ENCODE results near the gene ABHD15. TPM values are rescaled to one million over a fixed set of nuclear protein-coding genes. Genes with fewer than 3 reads are reported as not detected.

Gene ABHD15
- total RNA-seq, 1 experiment from 2014 or later, result 9.0 TPM

GRCh38 chr17:29591146-29591736, 24.4 kb upstream of the ABHD15 start:
- Histone ChIP-seq H3K4me1 (ENCODE audit: low read length) (peaks cover 66% of the 10 kb centered on the region), H3K9me3 (ENCODE audit: low read length) (no peaks in the 10 kb centered on the region), H2AFZ (ENCODE audit: low read length) (peak overlapping the region; percentile 93), H3K9ac (ENCODE audit: low read length) (peak overlapping the region; percentile 97), H3K79me2 (ENCODE audit: low read length) (peaks cover 33% of the 10 kb centered on the region), H3K4me2 (ENCODE audit: low read depth, low read length, poor library complexity, severe bottlenecking) (peak overlapping the region; percentile 97), H3K27me3 (ENCODE audit: low read length) (no peaks in the 10 kb centered on the region), H3K36me3 (ENCODE audit: insufficient read depth, low read length) (no peaks in the 10 kb centered on the region), H4K20me1 (ENCODE audit: insufficient read depth, low read depth, low read length) (peaks cover 32% of the 10 kb centered on the region), H3K9me2 (replicated peaks; ENCODE audit: insufficient read depth, low read length) (no peaks in the 10 kb centered on the region), H3K27ac (ENCODE audit: low read length) (peak overlapping the region; percentile 89), H3K4me3 (ENCODE audit: low read length) (peak overlapping the region; percentile 94)
- peak; percentile 87 for DNase-seq

GRCh38 chr17:29590411-29591145, 23.7 kb upstream of the ABHD15 start:
- Histone ChIP-seq H3K27ac (ENCODE audit: low read length) (peak overlapping the region; percentile 89), H3K9ac (ENCODE audit: low read length) (peak overlapping the region; percentile 97), H2AFZ (ENCODE audit: low read length) (peak overlapping the region; percentile 93), H3K9me2 (replicated peaks; ENCODE audit: insufficient read depth, low read length) (no peaks in the 10 kb centered on the region), H3K36me3 (ENCODE audit: insufficient read depth, low read length) (no peaks in the 10 kb centered on the region), H4K20me1 (ENCODE audit: insufficient read depth, low read depth, low read length) (peaks cover 25% of the 10 kb centered on the region), H3K4me2 (ENCODE audit: low read depth, low read length, poor library complexity, severe bottlenecking) (peak overlapping the region; percentile 97), H3K27me3 (ENCODE audit: low read length) (no peaks in the 10 kb centered on the region), H3K4me1 (ENCODE audit: low read length) (peaks cover 72% of the 10 kb centered on the region), H3K9me3 (ENCODE audit: low read length) (no peaks in the 10 kb centered on the region), H3K4me3 (ENCODE audit: low read length) (peak overlapping the region; percentile 94), H3K79me2 (ENCODE audit: low read length) (peaks cover 40% of the 10 kb centered on the region)
- peak; percentile 93 for DNase-seq

- peak within 1 kb of the TSS; percentile 38 for H2AFZ ChIP-seq (ENCODE audit: low read length)
Observed at GRCh38 chr17:29589524-29590410, 22.9 kb upstream of the ABHD15 start, which contains the start of gene GIT1. TSS of gene GIT1 (minus strand) at chr17:29589648. CDS start at chr17:29589378, 270 bp downstream.

GRCh38 chr17:29588562-29589411, 21.9 kb upstream of the ABHD15 start:
- H3K4me3 ChIP-seq (ENCODE audit: low read length), result peak overlapping the region; percentile 99
- peaks cover 11% of the 10 kb centered on the region; the same call in 1 of the 2 replicates for H4K20me1 ChIP-seq (ENCODE audit: insufficient read depth, low read depth, low read length)
- H3K9me2 ChIP-seq (replicated peaks; ENCODE audit: insufficient read depth, low read length), result no peaks in the 10 kb centered on the region
- peak overlapping the region; percentile 95 for H3K9ac ChIP-seq (ENCODE audit: low read length)
- H3K4me1 ChIP-seq (ENCODE audit: low read length), result peaks cover 71% of the 10 kb centered on the region
- H2AFZ ChIP-seq (ENCODE audit: low read length), result no peak overlapping the region
- no peaks in the 10 kb centered on the region; the same call in 1 of the 2 replicates for H3K9me3 ChIP-seq (ENCODE audit: low read length)
- H3K4me2 ChIP-seq (ENCODE audit: low read depth, low read length, poor library complexity, severe bottlenecking), result peak overlapping the region; percentile 88
- peak overlapping the region; percentile 27; the same call in 1 of the 2 replicates for H3K27ac ChIP-seq (ENCODE audit: low read length)
- peaks cover 8% of the 10 kb centered on the region for H3K36me3 ChIP-seq (ENCODE audit: insufficient read depth, low read length)
- peak; percentile 73 for DNase-seq
- no peaks in the 10 kb centered on the region for H3K27me3 ChIP-seq (ENCODE audit: low read length)
- peaks cover 52% of the 10 kb centered on the region for H3K79me2 ChIP-seq (ENCODE audit: low read length)

More at GRCh38 chr17:29589524-29590410, 22.9 kb upstream of the ABHD15 start, which contains the start of gene GIT1:
- no peaks in the 10 kb centered on the region for H3K9me3 ChIP-seq (ENCODE audit: low read length)
- H3K27me3 ChIP-seq (ENCODE audit: low read length), result no peaks in the 10 kb centered on the region
- peaks cover 78% of the 10 kb centered on the region for H3K4me1 ChIP-seq (ENCODE audit: low read length)
- no peaks in the 10 kb centered on the region for H3K9me2 ChIP-seq (replicated peaks; ENCODE audit: insufficient read depth, low read length)
- peak within 1 kb of the TSS; percentile 97 for H3K4me2 ChIP-seq (ENCODE audit: low read depth, low read length, poor library complexity, severe bottlenecking)
- H3K36me3 ChIP-seq (ENCODE audit: insufficient read depth, low read length), result no peaks in the 10 kb centered on the region
- H3K79me2 ChIP-seq (ENCODE audit: low read length), result peaks cover 45% of the 10 kb centered on the region
- H3K9ac ChIP-seq (ENCODE audit: low read length), result peak within 1 kb of the TSS; percentile 97
- DNase-seq, result peak; percentile 96
- H3K27ac ChIP-seq (ENCODE audit: low read length), result peak within 1 kb of the TSS; percentile 89
- H4K20me1 ChIP-seq (ENCODE audit: insufficient read depth, low read depth, low read length), result peaks cover 17% of the 10 kb centered on the region
- H3K4me3 ChIP-seq (ENCODE audit: low read length), result peak within 1 kb of the TSS; percentile 99

- H3K27ac ChIP-seq (ENCODE audit: low read length), result peak overlapping the region; percentile 27; the same call in 1 of the 2 replicates
- H3K27me3 ChIP-seq (ENCODE audit: low read length), result no peaks in the 10 kb centered on the region
- no peaks in the 10 kb centered on the region; the same call in 1 of the 2 replicates for H3K9me3 ChIP-seq (ENCODE audit: low read length)
- peaks cover 11% of the 10 kb centered on the region; the same call in 1 of the 2 replicates for H4K20me1 ChIP-seq (ENCODE audit: insufficient read depth, low read depth, low read length)
- peak overlapping the region; percentile 95 for H3K9ac ChIP-seq (ENCODE audit: low read length)
- H3K4me1 ChIP-seq (ENCODE audit: low read length), result peaks cover 68% of the 10 kb centered on the region
- peaks cover 59% of the 10 kb centered on the region for H3K79me2 ChIP-seq (ENCODE audit: low read length)
- peak overlapping the region; percentile 88 for H3K4me2 ChIP-seq (ENCODE audit: low read depth, low read length, poor library complexity, severe bottlenecking)
- peak overlapping the region; percentile 99 for H3K4me3 ChIP-seq (ENCODE audit: low read length)
- peaks cover 15% of the 10 kb centered on the region for H3K36me3 ChIP-seq (ENCODE audit: insufficient read depth, low read length)
- no peak overlapping the region for H2AFZ ChIP-seq (ENCODE audit: low read length)
- H3K9me2 ChIP-seq (replicated peaks; ENCODE audit: insufficient read depth, low read length), result no peaks in the 10 kb centered on the region
- DNase-seq, result peak; percentile 56
Observed at GRCh38 chr17:29588017-29588561, 21.3 kb upstream of the ABHD15 start.

DNA sequence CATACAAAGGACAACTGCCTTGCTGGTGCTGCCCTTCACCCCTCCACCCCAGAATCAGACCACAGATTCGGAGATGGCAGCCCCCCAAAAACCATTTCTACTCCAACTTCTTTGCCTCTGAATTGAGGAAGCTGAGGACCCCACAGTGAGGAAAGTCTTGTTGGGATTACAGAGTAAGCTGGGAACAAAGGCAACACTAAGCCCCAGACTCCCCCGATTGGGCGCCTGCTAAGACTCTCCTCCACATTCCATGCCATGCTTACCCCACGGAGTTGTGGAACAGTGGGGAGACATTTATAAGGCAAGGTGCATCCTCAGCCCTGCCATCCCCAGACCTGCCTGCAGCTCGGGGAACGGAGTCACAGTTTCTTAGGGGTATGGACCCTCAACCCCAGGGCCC, 20.8 kb upstream of the ABHD15 start:
- Histone ChIP-seq H3K79me2 (ENCODE audit: low read length) (peaks cover 64% of the 10 kb centered on the region), H3K4me1 (ENCODE audit: low read length) (peaks cover 65% of the 10 kb centered on the region), H4K20me1 (ENCODE audit: insufficient read depth, low read depth, low read length) (peaks cover 11% of the 10 kb centered on the region; the same call in 1 of the 2 replicates), H3K27ac (ENCODE audit: low read length) (no peak overlapping the region; the same call in 1 of the 2 replicates), H3K36me3 (ENCODE audit: insufficient read depth, low read length) (peaks cover 18% of the 10 kb centered on the region), H3K9ac (ENCODE audit: low read length) (peak overlapping the region; percentile 95), H3K9me3 (ENCODE audit: low read length) (no peaks in the 10 kb centered on the region; the same call in 1 of the 2 replicates), H2AFZ (ENCODE audit: low read length) (no peak overlapping the region), H3K9me2 (replicated peaks; ENCODE audit: insufficient read depth, low read length) (no peaks in the 10 kb centered on the region), H3K27me3 (ENCODE audit: low read length) (no peaks in the 10 kb centered on the region), H3K4me3 (ENCODE audit: low read length) (peak overlapping the region; percentile 99), H3K4me2 (ENCODE audit: low read depth, low read length, poor library complexity, severe bottlenecking) (peak overlapping the region; percentile 88)
- DNase-seq, result no peak

All from Karpas-422 (cell line).